T-helper 2 cell (primary cell): ENCODE data around the gene GPR156.
"Not testable (repeated sequence)": the region's sequence is repeated elsewhere in the genome, so short reads cannot be mapped to it uniquely, and the experiment has no call there.

ENCODE experiments used
- DNase-seq, 5 experiments: peaks; one replicate each; pipeline versions ENCODE4 v3.0.0 to v3.0.0-alpha.2; 2012 to 2022

The GPR156 gene

DNA sequence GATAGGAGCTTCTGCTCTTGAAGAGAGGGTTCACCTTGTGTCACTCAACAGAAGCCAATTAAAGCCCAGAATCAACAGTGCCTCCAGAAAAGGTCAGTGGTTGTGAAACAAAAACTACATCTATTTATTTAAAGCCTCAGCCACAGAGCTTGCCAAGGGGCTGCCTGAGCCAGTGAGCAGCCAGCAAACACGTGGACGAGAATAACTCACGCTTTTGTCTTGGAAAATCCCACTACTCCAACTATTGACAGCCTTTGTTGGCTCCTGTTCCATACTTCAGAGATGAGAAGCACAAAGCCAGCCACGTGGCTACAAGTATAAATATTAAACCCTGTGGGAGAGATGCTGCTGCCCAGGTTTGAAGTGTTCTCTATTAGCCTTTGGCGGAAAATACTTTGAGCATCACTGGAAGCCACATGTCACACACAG lies 10.3 kb downstream of the GPR156 start:
- no peak for DNase-seq

DNA sequence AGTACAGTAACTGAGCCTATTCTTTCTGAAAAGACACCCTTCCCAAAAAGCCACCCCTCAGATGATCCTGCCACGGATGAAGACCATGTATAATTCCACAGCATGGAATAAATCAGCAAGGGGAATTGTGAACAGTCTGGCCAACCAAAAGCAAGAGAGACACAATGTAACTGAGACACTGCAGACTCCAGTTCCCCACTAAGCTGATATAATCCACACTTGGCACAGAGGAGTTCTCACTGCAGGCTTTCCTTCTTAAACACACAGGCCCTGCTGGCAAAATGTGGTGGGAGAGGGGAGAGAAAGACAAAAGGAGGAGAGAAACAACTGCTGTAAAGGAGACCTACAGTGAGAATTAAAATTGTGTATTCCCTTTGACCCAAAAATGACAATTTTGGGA lies 12.7 kb downstream of the GPR156 start:
- DNase-seq, result no peak

DNA sequence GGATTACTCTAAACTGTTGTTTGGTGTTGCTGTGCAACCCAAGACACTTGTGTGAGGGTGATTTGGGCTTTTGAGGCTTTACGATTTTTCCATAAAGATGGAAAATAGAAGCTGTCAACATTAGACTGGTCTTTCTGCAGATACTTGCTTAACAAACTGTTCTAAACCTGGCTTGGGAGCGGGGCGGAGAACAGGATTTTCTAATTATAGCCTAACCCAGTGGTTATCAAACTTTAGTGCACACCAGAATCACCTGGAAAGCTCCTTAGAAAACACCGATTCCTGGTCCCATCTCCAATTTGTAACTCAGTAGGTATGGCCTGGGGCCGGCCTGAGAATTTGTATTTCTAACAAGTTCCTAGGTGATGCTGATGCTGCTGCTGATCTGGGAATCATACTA lies 19.0 kb downstream of the GPR156 start:
- no peak for DNase-seq

DNA sequence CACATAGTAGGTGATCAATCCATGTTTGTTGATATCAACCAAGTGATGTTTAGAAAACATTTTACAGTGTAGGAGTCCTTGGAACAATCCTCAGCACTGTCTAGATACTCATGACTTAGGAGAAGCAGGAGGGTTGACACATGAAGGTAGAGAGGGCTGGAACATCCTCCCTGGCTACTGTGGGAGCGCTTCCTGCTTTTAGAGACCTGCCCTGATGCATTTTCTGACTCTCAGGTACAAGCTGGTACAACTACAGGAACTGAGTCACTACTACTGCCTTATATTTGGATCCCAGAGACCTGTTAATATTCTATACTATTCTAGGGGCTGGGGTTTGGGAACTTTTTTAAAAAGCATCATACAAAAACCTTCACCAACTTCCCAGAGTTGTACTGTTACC lies 20.1 kb downstream of the GPR156 start:
- no peak for DNase-seq

DNA sequence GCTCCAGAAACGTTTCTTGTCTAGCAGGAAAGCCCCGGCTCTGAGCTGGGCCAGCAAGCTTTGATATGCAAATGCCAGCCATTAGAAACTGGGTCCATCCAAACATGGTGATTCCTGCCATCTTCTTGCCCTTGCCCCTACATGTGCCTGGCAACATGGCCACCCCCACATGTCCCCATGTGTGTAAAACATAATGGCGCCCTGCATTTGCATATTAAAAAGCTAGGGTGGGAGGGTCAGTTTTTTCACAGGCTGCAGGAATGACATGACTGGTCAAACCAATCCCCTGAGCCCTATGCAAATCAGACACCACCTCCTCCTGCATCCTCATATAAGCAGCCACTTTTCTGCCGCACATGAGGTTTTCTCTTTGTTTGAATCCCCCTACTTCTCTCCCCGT lies 21.2 kb downstream of the GPR156 start:
- DNase-seq, result no peak

DNA sequence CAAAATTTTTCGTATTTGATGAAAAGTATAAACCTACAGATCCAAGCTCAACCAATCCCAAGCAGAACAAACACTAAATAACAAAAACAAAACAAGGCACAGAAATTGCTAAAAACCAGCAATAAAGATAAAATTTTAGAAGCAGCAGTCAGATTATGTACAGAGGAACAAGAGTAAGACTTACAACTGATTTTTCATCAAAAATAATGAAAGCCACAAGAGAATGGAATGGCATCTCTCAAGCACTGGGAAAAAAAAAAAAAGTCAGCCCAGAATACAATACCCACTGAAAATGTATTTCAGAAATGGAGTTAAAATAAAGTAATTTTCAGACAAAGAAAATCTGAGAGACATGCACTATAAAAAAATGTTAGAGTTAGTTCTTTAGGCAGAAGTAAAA lies 27.0 kb downstream of the GPR156 start:
- no peak for DNase-seq

DNA sequence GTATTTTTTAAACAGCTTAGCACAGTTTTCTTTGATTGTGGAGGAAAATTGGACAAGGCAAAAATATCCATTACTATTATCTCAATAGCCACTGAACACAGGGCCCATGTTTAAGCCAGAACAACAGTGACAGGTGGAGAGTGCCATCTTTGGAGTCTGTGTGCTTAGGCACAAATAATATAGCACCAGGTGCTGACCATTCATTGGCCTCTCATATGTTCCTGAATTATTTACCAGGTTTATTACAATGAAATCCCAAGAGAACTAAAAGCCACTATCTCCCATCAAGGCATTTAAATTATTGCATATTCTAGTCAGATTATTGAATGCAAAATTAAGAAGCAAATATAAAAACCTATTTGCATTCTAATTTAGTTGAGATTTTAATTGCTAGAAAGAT lies 39.6 kb downstream of the GPR156 start:
- no peak for DNase-seq

DNA sequence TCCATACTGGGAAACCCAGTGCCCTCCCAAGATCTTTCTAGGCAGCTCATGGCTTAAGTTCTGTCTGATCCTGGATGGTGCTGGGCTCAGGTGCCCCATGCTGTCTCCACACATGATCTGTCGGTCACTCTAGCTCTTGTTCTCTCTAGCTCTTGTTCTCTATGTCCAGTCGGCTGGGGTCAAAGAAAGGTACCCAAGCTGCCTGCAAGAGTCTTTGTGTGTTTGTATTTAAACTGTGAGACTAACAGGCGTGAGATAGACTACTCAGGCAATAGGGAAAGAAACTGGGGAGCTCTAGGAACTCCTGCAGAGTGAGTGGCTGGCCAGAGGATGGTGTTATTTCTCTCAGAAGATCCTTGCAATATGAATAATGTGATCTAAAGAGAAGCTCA lies 40.2 kb downstream of the GPR156 start:
- no peak for DNase-seq

DNA sequence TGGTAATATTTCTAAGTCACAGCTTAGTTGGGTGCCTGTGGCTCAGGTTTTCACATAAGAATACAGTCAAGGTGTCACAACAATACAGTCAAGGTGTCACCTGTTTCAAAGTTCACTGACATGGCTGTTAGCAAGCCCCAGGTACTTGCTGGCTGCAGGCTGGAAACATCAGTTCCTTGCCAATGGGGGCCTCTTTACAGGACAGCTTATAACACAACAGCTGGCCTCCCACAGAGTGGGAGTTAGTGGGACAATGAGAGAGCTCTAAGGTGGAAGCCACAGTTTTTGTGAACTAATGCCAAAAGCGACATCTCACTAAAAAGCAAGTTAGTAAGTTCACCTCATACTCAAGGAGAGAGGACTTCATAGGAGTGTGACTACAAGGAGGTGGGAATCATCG lies 45.4 kb downstream of the GPR156 start:
- DNase-seq, result no peak

DNA sequence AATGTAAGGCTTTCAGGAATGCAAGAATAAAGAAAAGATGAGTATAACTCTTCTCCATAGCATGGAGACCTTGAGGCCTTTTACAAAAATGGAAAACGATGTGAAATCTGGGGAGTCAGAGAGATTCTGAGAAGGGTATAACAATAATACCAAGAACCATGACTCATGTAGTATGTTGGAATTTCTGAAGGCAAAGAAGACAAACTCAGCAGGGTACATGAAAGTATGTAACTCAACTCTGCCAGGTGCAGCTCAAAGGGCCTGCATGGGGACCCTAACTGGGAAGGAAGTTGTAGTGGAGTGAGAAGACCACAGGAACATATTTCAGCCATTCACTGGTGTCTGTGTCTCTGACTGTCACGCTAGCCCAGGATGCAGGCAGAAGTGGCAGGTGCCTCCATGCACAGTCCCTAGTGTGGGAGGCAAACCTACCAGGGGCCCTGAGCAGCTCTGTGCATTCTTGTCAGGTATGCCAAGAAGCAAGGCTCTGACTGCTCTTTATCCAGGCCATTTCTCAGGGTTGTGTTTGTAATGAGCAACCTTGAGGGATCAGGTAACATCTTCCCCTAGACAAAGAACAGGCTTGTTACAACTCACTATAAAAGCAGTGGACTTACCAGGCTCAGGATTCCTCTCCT lies 57.2 kb downstream of the GPR156 start:
- DNase-seq, result no peak

DNA sequence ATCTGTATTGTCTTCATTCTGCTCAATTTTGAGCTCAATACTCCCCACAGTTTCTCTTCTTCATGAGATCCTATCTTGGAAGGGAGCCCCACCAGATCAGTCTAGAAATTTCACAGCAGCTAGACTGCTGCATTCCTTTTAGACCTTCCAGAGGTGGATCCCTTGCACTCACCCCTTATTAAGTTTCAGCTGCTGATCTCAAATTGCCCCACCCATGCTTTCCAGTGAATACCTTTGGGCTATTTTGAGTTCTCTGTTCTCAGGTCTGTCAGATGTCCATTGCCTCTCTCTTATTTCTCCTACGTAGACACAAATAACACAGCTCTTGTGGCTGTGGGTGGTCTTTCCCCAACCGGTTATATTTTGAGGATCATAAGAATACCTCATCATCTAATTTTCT lies 60.8 kb downstream of the GPR156 start:
- DNase-seq, result no peak

DNA sequence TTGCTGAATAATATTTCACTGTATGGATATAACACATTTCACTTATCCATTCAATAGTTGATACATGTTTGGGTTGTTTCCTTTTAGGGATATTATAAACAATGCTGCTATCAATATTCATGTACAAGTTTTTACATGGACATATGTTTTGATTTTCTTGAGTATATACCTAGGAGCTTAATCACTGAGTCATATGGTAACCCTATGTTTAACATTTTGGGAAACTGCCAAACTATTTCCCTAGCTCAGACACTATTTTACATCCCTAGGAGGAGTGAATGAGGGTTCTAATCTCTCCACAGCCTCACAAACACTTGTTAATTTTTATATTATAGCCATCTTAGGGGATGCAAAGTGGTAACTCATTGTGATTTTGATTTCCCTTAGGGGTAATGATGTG lies 66.0 kb downstream of the GPR156 start:
- DNase-seq, result no peak

DNA sequence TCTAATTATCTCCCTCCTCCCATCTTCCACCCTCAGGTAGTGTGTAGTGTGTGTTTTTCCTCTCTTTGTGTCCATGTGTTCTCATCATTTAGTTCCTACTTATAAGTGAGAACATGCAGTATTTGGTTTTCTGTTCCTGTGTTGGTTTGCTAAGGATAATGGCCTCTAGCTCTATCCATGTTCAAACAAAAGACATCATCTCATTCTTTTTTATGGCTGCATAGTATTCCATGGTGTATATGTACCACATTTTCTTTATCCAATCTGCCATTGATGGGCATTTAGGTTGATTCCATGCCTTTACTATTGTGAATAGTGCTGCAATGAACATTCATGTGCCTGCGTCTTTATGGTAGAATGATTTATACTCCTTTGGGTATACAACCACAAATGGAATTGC lies 68.4 kb downstream of the GPR156 start:
- not testable (repeated sequence) for DNase-seq

DNA sequence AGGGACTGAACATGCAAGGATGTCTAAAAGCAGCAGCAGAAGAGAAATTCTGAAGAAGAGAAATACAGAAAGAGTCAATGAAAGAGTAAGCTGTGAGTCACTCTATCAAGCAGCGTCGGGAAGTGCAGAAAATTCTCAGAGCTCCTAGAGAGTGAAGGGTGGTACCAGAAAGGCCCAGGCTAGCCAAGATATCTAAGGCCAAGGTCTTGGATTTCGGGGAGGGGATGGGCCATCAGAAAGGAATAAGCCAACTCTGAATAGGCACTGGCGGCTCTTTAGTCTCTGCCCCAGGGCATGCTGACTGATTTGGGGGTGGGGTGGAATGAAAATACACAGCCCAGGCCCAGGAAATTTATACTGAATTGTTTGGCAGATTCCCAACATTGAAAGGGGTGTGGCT lies 70.8 kb downstream of the GPR156 start:
- DNase-seq, result no peak

DNA sequence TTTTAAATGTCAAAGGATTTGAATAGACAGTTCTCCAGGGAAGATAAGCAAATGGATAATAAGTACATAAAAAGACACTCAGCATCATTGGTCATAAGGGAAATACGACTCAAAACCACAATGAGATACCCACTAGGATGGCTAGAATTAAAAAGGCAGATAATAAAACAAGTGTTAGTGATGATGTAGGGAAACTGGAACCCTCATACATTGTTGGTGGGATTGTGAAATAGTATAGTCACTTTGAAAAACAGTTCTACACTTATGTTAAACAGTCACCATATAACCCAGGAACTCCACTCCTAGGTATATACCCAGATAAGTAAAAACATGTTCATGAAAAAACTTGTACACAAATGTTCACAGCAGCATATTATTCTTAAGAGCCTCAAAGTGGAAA lies 72.5 kb downstream of the GPR156 start:
- no peak for DNase-seq

DNA sequence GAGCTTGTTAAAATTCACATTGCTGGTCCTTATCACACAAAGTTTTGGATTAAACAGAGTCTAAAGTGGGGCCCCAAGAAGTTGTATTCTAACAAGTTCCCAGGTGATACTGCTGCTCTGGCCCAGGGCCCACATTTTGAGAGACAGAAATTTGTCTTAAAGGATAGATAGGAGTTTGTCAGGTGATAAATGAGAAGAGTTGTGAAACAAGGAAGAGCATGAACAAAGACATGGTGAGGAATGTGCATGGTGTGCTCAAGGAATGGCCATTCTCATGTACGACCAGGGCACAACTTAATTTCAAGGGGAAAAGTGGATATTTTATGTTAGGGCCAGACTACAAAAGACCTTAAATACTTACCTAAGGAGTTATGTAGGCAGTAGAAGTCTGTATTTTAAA lies 75.6 kb downstream of the GPR156 start:
- DNase-seq, result no peak

DNA sequence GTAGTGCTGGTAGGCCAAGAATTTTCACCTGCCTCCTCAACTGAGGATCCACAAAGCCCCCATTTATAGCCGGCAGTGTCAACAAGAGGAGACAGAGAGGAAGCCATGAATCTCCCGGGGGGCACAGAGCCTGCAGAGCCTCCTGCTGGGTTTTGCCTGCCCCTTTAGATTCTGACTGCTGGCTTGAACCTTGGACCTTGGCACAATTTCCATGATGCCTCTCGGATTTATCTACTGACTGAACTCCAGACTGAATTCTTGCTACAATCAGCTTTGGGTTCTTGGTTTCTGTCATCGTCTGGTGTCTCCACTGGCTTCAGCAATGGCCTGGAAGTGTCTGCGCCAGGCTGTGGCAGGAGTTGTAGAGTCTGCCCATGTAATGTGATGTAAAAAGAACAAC lies 80.7 kb downstream of the GPR156 start:
- DNase-seq, result no peak

DNA sequence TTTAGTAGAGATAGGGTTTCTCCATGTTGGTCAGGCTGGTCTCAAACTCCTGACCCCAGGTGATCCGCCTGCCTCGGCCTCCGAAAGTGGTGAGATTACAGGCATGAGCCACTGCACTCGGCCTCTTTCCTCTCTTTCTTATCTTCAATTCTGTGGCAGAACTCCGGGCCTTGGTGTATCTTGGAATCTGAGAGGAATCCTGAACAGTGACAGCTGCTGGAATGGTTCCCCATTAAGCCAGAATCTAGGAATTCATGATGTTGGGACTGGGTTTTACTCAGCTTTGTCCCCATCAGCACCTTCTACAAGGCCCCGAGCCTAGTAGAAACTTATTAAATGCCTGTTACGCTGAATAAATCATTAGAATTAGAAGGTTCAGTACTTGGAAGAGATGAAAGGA lies 81.4 kb downstream of the GPR156 start:
- no peak for DNase-seq

DNA sequence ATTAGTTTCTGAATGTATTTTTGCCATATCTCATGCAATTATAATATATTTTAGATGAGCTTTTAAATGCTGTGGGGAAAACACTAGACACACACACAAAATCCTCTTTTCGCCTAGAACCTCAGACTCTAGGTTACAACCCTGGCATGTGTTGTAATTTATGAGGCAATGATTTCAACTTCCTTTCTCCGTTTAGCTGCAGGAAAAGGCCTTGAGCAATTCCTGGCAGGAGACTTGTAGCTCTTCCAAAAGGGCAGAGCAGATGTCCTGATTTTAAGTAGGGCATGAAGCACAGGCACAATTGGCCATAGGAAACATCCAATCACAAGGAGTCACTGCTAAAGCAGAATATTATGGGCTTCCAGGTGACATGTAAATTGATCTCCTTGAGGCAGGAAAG lies 82.0 kb downstream of the GPR156 start:
- DNase-seq, result no peak

DNA sequence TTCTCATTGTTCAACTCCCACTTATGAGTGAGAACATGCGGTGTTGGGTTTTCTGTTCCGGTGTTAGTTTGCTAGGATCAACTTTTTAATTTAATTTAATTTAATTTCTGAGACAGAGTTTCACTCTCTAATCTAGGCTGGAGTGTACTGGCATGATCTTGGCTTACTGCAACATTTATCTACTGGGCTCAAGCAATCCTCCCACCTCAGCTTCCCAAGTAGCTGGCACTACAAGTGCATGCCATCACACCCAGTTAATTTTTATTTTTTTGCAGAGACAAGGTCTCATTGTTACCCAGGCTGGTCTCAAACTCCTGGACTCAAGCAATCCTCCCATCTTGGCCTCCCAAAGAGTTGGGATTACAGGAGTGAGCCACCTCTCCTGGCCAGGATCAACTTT lies 82.7 kb downstream of the GPR156 start:
- DNase-seq, result no peak

DNA sequence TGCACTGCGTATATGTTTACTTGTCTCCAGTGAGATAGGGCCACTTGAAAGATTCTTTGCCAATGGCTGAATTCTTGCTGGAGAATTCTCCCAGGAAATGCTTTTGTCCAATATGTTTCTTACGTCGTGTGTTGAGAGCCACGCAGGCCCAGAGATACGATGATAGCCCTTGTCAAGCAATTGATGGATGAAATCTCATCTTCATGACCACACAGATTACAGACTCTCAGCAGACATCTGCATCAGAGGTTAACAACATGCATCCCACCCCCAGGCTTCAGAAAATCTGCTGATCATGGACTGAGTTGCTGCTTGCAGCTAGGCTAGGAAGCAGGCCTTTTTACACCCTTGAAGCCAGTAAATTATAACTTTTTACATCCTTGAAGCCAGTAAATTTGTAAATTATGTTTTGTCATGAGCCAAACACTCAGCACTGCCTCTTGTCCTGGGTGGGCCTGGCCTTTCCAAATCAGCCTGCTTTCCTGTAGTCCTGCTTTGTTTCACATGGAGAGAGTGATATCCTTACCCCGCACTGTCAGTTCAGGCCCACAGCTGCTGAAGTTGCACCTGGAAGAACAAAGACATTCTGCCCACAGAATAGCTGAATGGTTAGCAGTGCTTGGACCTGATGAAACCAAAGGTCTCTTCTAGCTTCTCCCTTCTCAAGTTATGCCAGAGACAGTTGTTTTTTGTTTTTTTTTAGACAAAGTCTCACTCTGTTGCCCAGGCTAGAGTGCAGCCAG lies 84.4 kb downstream of the GPR156 start:
- no peak for DNase-seq

DNA sequence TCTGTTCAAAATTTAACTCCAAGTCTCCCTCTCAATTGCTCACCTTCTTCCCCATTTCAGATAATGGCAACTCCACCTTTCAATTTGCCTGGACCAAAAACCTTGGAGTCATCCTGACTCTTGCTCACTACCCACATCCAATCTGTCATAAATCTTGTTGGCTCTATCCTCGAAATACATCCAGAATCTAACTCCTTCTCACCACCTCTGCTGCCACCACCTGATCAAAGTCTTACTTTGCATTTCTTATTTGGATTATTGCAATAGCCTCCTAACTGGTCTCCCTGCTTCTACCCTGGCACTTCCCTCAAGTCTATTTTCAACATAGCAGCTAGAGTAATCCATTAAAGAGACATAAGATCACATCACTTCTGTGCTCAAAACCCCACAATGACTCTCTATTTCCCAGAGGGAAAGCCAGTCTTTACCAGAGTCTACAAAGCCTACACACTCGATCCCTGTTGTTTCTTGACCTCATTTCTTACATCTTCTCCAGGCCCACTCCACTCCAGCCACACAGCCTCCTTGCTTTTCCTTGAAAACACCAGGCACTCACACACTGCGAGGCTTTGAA lies 86.6 kb downstream of the GPR156 start:
- DNase-seq, result peak in 1 of 5 experiments; percentile 9

DNA sequence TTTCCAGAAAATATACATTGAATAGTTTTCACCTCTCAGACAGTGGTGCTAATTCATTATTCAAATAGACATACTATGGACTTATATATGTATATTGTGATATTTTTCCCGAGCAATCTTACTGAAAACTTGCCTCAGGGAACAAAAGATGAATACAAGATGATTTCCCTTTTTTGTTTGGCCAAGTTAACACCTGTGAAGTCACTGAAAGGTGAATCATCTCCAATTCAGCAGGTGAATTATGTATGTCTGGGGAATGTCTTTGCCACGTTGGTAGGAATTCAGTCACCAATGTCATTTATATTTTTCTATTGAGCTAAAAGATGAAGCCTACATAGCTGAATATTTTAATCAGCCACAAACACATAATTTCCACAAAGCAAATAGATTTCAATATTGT lies 88.2 kb downstream of the GPR156 start:
- DNase-seq, result no peak

DNA sequence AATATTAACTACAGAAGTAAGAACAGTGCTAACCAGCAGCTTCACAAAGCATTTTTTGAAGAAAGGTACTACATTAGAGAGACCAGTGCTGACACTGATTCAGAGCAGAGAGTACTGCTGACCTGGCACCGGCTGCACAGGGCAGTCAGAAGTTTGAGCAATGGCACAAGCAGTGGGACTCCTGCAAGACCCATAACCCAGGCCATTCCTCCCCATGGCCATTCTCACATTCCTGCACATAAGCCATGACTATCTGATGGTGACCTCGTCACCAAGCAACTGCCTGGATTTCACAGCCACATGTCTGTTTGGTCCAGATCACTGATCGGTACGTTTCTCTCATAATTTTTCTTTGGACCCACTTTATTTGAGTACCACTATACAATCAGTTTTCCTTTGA lies 88.7 kb downstream of the GPR156 start:
- no peak for DNase-seq

DNA sequence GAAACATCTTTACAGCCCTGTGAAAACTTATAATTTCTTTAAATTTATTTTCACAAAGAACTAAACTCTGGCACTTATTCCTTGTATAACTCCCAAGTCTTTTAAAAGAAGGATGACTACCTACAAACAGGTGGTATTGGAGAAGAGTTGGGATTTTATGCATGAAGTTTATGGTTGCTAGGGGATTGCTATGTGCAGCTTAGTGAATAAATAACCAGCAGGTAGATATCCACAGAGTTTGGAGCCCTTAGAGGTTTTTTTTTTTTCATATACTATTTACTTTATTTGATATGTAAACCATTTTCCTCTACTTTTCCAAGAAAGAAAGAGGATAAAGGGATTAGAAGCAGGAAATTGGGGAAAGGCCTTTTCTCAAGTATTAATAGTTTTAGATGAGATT lies 91.5 kb downstream of the GPR156 start:
- no peak for DNase-seq
